Measurements from ENCODE around the gene SYNE1. TPM values are rescaled to one million over a fixed set of nuclear protein-coding genes. Genes with fewer than 3 reads are reported as not detected.

Gene SYNE1
- total RNA-seq, 3 donors from 2014 or later = 16.8 to 78.6 (median 22.3) TPM

DNA sequence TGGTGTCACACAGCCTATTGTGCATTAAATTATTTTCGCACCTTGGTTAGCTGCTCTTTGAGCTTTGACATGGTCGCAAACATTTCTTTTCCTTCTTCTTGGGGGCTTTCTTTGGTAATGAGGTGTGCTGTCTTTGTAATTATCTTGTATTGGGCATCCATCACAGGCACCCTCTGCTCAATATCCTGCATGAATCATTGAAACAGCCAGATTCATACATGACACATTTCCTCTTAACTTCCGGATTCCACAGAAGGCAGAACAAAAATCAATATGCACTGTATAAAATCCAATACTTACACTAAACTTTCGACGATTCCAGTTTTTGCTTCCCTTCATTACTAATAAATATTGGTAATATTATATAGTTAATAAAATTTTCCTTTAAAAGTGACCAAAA, 175.6 kb downstream of the SYNE1 start:
- Histone ChIP-seq H3K9me3 (no peaks in the 10 kb centered on the region), H3K4me3 (no peak overlapping the region), H3K4me1 (ENCODE audit: low read depth) (no peaks in the 10 kb centered on the region), H3K36me3 (ENCODE audit: low read depth) (no peaks in the 10 kb centered on the region)
- TF ChIP-seq, protein P1, sequence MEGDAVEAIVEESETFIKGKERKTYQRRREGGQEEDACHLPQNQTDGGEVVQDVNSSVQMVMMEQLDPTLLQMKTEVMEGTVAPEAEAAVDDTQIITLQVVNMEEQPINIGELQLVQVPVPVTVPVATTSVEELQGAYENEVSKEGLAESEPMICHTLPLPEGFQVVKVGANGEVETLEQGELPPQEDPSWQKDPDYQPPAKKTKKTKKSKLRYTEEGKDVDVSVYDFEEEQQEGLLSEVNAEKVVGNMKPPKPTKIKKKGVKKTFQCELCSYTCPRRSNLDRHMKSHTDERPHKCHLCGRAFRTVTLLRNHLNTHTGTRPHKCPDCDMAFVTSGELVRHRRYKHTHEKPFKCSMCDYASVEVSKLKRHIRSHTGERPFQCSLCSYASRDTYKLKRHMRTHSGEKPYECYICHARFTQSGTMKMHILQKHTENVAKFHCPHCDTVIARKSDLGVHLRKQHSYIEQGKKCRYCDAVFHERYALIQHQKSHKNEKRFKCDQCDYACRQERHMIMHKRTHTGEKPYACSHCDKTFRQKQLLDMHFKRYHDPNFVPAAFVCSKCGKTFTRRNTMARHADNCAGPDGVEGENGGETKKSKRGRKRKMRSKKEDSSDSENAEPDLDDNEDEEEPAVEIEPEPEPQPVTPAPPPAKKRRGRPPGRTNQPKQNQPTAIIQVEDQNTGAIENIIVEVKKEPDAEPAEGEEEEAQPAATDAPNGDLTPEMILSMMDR (IDR thresholded peaks at IDR 0.05) = no peak
- intact Hi-C loops (cut with DNase I, micrococcal nuclease) = no loop called here
- ATAC-seq = no peak
- no peak for DNase-seq

DNA sequence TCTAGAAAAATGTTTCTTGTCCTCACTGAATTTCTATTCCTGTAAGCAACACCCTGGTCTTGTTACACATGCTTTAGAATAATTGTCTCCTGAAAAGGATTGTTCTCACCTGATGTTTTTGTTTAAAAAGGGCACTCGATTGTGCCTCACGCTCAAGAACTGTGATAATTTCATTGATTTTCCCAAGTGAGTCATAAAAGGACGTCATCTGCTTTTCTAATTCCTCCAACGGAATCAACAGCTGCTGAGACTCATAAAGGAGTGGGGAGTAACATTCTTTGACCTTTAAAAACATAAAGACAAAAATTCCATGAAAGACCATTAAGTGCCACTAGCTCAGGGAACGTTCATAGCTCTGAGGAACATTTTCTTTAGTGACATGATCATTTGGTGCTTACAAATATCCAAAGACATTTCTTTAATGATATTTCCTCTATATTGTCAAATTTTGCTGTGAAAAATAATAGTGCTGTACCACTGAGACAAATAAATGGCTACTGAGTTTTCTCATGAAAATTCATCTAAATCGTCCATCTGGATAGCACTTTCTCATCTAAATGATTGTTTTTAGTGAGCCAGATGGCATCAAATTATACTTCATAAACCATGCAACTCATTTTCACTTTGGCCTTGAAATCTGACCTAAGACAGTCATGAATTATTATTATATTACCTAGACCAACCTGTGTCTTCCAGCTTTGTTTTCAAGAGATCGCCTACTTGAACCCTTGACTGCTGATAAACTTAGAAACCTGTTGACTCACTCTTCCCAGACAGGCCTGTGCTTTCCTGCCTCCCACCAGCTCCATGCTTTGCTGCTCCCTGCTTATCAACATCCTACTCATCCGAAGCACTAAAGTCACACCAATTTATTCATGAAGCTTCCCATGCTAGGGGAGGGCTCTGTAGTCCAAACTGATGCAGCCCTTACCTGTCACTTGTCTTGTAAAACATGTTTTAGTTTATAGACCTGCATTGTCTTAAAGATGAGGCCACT, 178.2 kb downstream of the SYNE1 start:
- H3K9me3 ChIP-seq = no peaks in the 10 kb centered on the region
- H3K36me3 ChIP-seq (ENCODE audit: low read depth) = no peaks in the 10 kb centered on the region
- TF ChIP-seq, protein P1 (IDR thresholded peaks at IDR 0.05) = no peak
- ATAC-seq (no peak), DNase-seq (no peak)
- intact Hi-C loops (cut with DNase I, micrococcal nuclease) = no loop called here
- no peaks in the 10 kb centered on the region for H3K4me1 ChIP-seq (ENCODE audit: low read depth)
- H3K4me3 ChIP-seq = no peak overlapping the region

DNA sequence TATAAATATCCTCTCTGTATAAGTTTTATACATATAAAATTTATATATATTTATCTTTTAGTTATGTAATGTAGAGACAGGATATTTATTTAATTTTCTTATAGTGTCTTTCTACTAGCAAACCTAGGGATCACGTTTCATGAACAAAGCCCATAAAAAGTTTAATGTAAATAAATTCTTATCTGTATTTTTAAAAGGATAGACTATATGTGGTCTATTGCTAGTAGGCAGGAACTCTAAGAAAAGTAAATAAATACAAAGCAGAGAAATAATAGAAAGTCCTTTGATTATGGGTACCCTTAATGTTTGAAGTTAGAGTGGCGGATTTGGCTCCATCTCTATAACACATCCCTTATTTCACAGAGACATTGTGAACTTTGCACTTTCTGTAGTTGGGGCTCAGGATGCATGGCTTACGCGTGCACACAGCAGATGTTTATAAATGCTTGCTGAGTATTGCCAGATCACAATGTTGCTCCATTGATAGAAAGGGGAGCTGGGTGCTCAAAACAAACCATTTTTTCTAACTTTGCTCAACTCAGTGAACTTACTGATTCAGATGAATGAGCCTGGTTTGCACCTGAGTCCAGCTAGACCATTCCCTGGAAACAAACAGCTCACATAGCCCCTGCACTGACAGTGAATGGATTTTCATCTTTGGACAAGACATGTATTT, 179.1 kb downstream of the SYNE1 start:
- DNase-seq (no peak), ATAC-seq (no peak)
- TF ChIP-seq, protein P1 (IDR thresholded peaks at IDR 0.05) = no peak
- intact Hi-C loops (cut with DNase I, micrococcal nuclease) = no loop called here
- Histone ChIP-seq H3K4me3 (no peak overlapping the region), H3K4me1 (ENCODE audit: low read depth) (no peaks in the 10 kb centered on the region), H3K9me3 (no peaks in the 10 kb centered on the region), H3K36me3 (ENCODE audit: low read depth) (no peaks in the 10 kb centered on the region)

DNA sequence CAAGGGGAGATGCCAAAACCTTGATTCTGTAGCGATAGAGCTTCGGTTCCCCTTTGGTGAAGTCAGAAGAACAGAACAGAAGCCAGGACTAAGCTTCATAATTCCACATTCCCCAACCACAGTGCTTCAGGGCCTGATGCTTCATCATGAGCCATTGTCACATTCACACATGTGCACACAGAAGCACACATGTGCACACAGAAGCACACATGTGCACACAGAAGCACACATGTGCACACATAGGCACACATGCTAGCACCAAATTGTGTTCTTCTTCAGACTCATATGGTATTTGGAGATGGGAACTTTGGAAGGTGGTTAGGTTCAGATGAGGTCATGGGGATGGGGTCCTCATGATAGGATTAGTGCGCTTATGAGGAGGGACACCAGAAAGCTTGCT, 183.2 kb downstream of the SYNE1 start:
- ATAC-seq (no peak), DNase-seq (no peak)
- Histone ChIP-seq H3K36me3 (ENCODE audit: low read depth) (no peaks in the 10 kb centered on the region), H3K4me1 (ENCODE audit: low read depth) (no peaks in the 10 kb centered on the region), H3K4me3 (no peak overlapping the region), H3K9me3 (no peaks in the 10 kb centered on the region)
- TF ChIP-seq, protein P1 (IDR thresholded peaks at IDR 0.05) = no peak
- intact Hi-C loops (cut with DNase I, micrococcal nuclease) = no loop called here

DNA sequence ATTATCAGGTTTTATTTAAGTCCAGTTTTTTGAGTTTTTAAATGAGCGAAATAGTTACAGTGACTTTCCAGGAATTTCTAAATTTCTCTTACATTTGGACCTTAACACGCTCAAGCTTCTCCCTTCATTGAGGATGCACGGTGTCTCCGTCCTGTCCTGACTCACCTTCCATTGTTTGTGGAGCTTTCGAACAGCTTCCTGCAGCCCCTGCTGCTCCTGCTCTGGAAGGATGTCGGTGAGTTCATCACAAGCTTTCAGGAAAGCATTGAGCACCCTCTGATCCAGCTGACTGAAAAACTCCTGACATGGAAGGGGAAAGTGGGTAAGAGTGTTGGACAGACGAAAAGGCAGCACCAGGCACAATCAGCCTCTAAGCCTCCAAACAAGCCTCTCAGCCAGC, 183.7 kb downstream of the SYNE1 start:
- no peaks in the 10 kb centered on the region for H3K36me3 ChIP-seq (ENCODE audit: low read depth)
- ATAC-seq = no peak
- intact Hi-C loops (cut with DNase I, micrococcal nuclease) = no loop called here

More for the DNA sequence above, 183.7 kb downstream of the SYNE1 start:
- no peak for DNase-seq
- TF ChIP-seq, protein P1 (IDR thresholded peaks at IDR 0.05) = no peak
- Histone ChIP-seq H3K9me3 (no peaks in the 10 kb centered on the region), H3K4me1 (ENCODE audit: low read depth) (no peaks in the 10 kb centered on the region), H3K4me3 (no peak overlapping the region)
